RCC 7860 (cell line): ENCODE results near the gene RUNX1.

Source experiments
- DNase-seq: peaks from one replicate; pipeline ENCODE4 v3.0.0-alpha.2; 2015; ENCODE audit warnings: low spot score
- FAIRE-seq: peaks from 2 replicates; lab custom pipeline; 2012; peaks lifted over from hg19 to GRCh38; lab: Jason Lieb, UNC

The RUNX1 gene

DNA sequence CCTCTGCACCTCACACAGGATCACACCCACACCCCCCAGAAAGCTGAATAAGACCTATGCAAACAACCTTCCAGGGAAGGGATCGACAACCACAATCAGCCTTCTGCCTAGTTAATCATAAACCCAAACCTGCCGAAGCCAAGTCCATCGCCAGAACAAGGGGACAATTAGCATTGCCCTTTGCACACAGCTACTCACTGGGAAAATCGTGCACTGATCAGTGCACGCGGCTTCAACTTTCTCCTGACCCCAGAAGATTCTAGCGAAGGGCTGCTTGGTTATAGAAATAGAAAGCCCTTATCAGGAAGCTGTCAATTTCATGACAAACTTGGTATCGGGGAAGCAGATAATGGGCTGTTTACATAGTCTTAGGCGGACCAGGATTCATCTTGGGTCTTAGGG is 29.5 kb downstream of the RUNX1 start:
- DNase-seq (peak; percentile 84), FAIRE-seq (peak; percentile 96)

GRCh38 chr21:35017256-35017655 is 31.8 kb downstream of the RUNX1 start:
- no peak for FAIRE-seq
- DNase-seq = no peak

- FAIRE-seq (no peak), DNase-seq (no peak)
Observed at GRCh38 chr21:35016517-35017188, 32.4 kb downstream of the RUNX1 start.

DNA sequence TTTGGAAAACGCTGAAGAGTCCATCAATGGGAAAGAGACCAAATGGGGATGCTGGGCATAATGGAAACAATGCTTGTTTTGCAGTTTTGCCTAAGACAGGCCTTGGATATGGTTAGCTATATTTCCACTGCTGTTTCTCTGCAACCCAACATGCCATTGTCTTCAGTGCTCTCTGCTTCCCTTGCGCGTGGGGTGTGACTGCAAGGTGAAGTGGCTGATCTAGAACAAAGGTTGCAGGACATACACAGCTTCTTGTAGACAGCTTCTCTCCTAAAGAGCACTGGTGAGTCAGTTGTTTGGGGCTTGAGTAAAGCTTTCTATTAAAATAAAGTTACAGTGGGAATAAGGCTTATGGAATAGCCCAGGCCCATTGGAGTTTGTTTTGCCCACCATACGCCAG is 33.0 kb downstream of the RUNX1 start:
- FAIRE-seq = no peak
- DNase-seq = no peak

DNA sequence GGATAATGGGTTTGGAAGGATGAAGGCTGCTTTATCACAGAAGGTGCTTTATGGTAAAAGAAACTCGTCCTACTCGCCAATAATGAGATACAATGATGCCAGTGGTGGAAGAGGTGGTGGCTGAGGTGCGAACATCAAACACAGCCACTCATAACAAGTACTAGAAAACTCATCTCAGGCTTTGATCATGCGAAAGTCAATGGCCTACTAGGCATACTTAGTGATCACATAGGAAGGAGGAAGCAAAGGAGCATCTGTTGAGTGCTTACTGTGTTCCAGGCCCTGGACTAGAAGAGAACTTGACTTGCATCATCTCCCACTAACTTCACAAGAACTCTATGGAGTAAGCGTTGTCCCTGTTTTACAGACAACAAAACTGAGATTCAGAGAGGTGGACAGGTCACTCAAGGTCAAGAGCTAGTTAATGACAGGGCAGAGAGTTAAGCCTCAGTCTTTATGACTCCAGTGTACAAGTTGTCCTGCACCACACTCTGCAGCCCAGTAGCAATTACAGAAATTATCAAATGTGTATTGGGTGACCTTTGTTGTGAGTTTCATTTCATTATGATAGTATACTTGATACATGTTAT is 33.6 kb downstream of the RUNX1 start:
- FAIRE-seq = no peak

DNA sequence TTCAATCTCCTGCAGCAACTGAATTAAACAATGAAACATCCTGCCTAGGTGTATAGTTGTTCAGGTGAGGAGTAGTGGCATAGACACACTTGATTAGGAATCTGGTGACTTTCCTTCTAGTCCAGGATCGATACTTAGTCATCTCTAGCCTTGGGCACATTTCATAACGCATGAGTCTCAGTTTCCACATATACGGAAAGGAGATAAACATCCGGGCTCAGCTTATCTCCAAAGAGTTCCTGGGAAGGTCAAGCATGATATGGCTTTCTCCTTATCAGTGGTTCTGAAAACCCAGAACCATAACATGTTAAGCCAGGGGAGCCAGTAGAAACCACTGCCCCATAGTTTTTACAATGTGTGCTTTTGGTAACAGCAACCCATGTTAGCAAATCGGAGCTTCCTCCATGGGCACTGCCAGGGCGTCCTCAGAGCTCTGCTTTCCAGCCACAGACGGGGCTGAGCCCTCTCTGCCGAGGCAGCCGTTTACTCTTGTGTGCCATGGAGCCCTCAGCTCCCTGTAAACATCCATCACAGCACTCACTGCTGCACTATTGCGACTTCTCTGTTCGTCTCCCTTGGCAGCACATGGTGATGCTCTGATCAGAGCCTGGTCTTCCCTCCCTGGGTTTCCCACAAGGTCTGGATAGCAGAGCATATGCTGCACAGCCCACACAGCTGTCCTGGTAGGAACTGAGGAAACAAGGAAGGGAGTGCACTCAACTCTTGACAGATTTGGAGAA is 34.6 kb downstream of the RUNX1 start:
- DNase-seq (no peak), FAIRE-seq (no peak)

More for the DNA sequence above, 33.6 kb downstream of the RUNX1 start:
- DNase-seq = no peak

DNA sequence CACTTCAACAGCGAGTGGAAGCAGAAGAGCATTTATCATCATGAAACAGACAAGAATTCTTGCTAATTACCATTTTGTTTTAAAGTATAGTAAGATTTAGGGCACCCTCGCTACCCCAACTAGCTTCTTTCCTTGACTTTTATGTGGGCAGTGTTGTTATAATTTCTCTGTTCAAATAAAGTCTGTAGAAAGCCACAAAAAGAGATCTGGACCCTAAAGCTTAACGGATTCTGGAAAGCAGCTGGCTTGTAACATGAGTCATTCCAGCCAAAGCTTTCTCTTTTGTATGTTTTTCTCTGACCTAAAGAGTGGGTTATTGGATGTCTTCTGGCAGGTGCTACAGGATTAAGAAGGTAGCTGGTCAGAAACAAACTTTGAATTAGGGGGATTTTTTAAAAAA is 37.4 kb downstream of the RUNX1 start:
- no peak for DNase-seq
- peak; percentile 53 for FAIRE-seq

DNA sequence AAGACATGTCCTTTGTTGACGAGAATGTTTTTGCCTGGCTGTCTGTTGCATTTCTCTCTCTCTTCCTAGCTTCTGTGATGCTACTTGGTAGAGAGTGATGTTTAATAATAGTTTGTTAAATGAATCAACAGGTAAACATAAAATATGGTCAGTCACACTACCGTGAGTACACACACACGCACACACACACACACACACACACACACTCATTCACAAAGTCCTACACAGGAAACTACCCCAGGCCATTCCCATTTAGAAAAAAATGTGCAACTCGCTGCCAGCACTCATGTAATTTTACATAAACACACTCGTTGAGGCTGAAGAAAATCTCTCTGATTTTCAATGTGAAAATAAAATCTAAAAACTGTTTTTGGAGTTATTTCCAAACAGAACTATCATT is 38.7 kb downstream of the RUNX1 start:
- no peak for FAIRE-seq
- DNase-seq = no peak

DNA sequence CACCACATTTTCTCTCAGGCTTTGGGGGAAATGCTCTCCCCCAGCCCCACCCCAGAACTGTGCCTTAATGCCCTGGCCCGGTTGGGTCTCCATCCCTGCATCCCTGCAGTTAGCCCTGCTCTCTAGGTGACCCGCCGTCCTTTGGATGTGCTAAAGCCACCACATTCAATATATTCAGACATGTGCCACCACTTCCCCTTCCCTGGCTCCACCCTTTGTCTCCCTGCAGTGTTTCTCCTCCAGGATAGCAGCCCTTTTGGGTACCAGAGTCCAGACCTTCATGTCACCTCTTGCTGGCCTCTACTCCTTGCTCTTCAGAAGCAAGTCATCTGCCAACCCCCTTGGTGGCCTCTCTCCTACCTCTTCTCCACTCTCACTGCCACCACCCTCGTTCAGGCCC is 41.8 kb downstream of the RUNX1 start:
- FAIRE-seq (no peak), DNase-seq (no peak)

DNA sequence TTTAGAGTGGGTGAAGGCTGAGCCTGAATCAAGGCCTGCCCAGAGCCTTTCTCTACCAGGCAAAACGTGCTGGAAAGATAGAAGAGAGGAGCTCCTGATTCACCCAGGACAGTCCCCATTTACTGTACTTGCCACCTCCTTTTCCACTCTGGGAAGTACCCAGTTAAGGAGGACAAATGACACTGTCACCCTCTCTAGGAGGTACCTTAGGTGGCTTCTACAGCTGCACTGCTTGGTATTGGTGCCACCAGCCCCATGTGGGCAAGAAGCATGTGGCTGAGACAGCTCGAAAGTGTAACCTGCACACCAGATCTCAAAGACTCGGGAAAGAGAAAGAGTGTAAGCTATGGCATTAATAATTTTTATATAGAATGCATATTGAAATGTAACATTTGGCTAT is 42.3 kb downstream of the RUNX1 start:
- FAIRE-seq (no peak), DNase-seq (no peak)

- no peak for FAIRE-seq
- DNase-seq = no peak
Observed at GRCh38 chr21:35006248-35006647, 42.9 kb downstream of the RUNX1 start.

DNA sequence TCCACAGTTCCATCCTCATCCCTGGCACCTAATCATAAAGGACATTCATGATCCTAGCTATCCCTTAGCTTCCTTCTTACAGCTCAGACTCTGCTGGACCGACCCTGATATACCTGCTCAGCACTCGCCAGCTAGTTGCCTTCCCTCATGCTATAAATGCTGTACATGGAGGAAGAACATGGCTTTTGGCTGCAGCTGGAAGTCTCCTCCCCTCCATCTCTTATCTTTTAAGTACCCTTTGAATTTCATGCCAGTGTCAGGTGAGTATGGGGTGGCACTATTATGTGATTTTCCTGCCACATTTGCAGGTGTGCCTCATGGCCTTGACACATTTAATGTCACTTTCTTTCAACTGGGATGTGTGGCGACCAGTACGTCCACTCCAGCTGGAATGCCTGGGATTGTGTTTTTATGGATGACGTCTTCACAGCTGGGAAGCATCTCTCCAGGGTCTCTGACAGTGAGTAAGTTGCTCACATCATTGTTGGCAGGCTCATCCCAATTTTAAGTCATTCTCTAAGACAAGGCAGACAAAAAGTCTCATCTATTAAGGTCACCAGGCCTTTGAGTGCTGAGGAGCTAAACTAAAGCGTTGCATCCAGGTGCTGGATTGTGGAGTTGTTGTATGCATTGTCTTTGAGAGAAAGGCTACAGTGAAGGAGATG is 43.4 kb downstream of the RUNX1 start:
- DNase-seq (no peak), FAIRE-seq (no peak)

- DNase-seq = no peak
Observed at GRCh38 chr21:35005077-35005476, 44.0 kb downstream of the RUNX1 start.

DNA sequence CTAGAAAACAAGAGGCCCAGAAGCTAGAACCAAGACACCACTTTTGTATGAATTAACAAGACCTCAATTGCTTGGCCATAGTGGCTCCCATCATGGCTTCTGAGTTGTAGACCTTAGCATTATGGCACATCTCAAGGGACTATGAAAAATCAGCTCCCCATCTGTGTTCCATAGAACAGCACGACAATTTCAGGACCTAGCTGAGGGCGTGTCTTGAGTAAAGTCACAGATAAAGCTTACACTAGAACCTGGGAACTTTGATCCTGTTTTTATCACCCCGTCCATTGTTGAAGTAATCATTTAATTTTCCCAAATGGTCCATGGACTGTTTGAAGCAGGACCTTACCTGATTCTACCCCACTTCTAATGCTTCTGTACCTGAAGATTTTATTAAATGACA is 44.8 kb downstream of the RUNX1 start:
- no peak for FAIRE-seq
- no peak for DNase-seq

More at GRCh38 chr21:35005077-35005476, 44.0 kb downstream of the RUNX1 start:
- no peak for FAIRE-seq

DNA sequence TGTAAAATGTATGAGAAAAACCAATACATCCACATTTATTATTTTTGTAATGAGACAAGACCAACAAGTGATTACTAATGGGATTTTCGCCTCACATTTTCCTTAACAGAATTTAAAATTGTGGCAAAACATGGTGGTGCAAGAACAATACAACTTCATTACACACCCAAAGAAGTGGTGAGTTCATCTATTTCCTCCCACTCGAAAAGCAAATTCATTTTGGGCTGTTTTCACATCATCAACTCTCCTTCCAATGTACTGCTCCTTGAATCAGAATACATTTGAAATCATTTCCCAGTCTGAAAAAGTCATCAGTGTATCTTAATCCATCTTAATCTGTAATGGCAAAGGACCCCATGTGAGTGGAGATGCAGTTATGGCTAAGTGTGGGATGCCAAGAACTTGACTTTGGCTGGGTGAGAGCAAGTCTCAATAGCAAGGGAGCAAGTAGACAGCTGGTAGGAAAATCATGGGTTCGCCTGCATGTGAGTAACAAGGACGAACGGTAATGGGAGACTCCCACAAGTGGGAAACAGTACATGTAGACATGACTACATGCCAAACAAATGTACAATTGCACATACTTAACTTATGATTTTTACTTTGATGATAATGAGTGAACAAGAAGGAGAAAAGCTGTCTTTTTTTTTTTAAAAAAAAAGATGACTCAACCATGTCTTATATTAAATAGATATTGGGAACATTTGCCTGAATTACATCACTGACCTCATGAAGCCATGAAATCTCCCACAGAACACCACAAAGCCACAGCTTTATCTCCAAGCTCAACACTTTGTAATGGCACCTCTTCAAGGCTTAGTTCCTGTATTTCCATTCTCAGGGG is 46.0 kb downstream of the RUNX1 start:
- FAIRE-seq = peak; percentile 93
- DNase-seq = peak; percentile 80

DNA sequence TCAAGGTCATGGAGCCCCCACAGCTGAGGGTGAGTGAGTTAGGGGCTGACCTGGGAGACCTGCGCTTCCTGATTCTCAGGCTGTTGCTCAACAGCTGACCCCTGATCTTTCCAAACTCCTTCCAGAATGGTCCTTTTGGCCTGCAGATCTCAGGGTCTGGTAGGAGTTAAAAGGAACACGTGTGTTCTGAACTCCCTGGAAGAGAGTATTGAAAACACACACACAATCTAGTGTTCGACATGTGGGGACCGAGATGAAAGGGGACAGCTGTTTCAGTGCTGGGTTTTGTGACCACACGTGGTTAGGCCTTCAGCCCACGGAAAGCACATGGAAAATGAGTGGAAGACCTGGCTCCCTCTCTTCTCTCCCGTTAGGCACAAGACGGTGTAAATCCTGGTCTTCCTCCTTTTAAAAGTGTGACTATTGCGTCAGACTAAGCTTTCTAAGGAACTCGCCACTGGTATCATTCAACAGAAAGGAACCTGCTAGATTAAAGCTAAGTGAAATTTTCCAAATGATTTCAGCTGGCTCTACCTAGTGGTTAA is 49.6 kb downstream of the RUNX1 start:
- DNase-seq (no peak), FAIRE-seq (no peak)

DNA sequence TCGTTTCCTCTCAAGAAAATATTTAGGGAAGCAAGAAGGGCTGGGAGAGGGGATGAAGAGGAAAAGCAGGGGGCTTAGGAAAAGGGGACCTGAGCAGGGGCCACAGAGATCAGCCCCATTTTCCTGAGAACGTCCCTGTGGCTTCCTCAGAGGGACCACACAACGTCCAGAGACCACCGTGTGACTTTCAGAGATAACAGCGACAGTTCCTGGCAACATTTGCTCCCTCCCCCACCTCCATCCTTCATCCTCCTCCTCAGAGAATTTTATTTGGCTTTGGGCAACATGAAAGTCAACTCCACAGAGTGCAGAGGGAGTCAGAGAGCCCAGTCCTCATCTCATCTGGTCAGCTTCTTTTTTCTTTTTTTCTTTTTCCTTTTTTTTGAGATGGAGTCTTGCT is 50.9 kb downstream of the RUNX1 start:
- DNase-seq (no peak), FAIRE-seq (no peak)

DNA sequence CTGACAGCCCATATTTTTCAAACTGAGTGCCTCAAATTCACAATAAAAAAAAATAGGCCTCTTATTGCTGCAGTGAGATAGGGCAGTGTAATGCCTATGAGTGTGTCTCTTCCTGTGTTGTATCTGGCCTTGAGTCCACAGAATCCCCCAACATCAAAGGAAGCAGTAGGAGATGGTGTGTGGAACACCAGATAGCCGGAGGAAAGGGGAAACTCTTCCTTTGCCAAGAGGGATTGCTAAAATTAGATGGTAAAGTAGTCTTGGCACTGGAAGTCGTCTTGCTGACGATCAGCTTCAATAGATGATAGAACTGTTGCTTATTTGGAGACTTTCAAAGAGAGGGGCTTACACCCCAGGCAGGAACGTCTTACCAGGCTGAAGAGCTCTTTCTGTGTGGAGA is 51.8 kb downstream of the RUNX1 start:
- FAIRE-seq (no peak), DNase-seq (no peak)

GRCh38 chr21:34996304-34997101 is 52.6 kb downstream of the RUNX1 start:
- FAIRE-seq = no peak
- DNase-seq = no peak

DNA sequence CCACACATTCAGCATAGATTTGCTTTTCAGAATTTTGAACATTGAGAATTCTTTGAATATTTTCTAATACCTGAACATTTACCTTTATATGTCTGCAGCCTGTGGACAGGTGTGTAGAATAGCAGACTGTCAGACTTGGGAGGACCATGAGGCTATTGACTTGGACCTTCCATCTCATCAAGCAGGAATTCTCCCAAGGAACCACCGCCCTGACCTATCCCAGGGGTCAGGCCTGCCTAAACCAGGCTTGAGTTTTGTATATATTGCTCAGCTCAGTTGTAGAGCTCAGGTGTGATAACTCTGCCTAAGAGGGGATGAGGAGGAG is 53.2 kb downstream of the RUNX1 start:
- no peak for FAIRE-seq

More for the DNA sequence above, 53.2 kb downstream of the RUNX1 start:
- DNase-seq = no peak
